ENCODE results near the gene ALG12.

The ALG12 gene

DNA sequence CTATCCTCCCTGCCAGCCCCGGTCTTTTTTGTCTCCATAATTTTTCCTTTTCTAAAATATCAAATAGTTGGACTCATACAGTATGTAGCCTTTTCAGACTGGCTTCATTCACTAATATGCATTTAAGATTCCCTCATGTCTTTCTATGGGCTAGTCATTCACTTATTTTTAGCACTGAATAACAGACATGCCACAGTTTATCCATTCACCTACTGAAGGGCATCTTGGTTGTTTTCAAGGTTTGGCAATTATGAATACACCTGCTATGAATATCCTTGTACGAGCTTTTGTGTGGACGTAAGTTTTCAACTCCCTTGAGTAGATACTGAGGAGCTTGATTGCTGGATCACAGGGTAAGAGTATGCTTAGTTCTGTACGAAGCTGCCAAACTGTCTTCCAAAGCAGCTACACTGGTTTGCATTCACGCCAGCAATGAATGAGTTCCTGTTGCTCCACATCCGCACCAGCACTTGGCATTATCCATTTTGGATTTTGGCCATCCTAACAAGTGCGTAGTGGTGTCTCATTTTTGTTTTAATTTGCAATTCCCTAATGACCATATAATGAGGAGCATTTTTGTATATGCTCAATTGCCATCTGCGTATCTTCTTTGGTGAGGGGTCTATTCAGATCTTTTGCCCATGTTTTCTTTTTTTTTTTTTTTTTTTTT is 21.1 kb downstream of the ALG12 start:
- Histone ChIP-seq H4K20me1 (ENCODE audit: insufficient read depth, low read length) (no peaks in the 10 kb centered on the region), H3K9me2 (ENCODE audit: low read depth, low read length) (no peaks in the 10 kb centered on the region), H3K9me3 (ENCODE audit: low read length) (no peaks in the 10 kb centered on the region), H3K4me3 (ENCODE audit: low read depth, low read length, poor library complexity, severe bottlenecking) (no peak overlapping the region), H3K4me1 (ENCODE audit: insufficient read depth, low read length, severe bottlenecking) (no peaks in the 10 kb centered on the region), H3K9ac (ENCODE audit: low read length) (no peak overlapping the region), H3K27ac (ENCODE audit: low read depth, low read length, poor library complexity, severe bottlenecking) (no peak overlapping the region), H3K36me3 (ENCODE audit: insufficient read depth, low read length) (peaks cover 41% of the 10 kb centered on the region), H2AFZ (ENCODE audit: low read length) (no peak overlapping the region), H3K79me2 (ENCODE audit: insufficient read depth, low read length) (no peaks in the 10 kb centered on the region), H3K4me2 (ENCODE audit: low read length) (no peak overlapping the region), H3K27me3 (ENCODE audit: insufficient read depth, low read length) (no peaks in the 10 kb centered on the region), H3F3A (ENCODE audit: insufficient read depth, low read length) (no peaks in the 10 kb centered on the region)
- TF ChIP-seq, protein P1, sequence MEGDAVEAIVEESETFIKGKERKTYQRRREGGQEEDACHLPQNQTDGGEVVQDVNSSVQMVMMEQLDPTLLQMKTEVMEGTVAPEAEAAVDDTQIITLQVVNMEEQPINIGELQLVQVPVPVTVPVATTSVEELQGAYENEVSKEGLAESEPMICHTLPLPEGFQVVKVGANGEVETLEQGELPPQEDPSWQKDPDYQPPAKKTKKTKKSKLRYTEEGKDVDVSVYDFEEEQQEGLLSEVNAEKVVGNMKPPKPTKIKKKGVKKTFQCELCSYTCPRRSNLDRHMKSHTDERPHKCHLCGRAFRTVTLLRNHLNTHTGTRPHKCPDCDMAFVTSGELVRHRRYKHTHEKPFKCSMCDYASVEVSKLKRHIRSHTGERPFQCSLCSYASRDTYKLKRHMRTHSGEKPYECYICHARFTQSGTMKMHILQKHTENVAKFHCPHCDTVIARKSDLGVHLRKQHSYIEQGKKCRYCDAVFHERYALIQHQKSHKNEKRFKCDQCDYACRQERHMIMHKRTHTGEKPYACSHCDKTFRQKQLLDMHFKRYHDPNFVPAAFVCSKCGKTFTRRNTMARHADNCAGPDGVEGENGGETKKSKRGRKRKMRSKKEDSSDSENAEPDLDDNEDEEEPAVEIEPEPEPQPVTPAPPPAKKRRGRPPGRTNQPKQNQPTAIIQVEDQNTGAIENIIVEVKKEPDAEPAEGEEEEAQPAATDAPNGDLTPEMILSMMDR (IDR thresholded peaks at IDR 0.05; ENCODE audit: low read length), result no peak
- TF ChIP-seq EZH2 (IDR thresholded peaks at IDR 0.05; ENCODE audit: borderline replicate concordance, low read length), result no peak

DNA sequence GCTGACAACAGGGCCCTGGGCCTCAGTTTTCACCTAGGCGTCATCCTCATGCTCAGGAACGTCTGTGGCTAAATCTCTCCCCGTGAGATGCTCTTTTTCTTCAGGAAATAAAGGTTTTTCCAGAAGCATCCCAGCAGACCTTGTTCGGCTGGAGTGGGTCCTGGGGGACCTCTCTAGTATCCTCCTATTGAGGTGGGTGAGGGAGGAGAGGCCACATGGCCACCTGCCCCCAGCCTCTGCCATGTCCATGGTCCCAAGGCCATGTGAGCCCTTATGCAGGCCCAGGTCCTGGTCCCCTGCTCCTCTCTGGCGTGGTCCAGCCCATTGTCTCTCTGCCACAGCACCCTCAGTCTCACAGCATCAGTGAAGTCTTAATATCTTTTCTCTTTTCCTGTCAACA is 22.0 kb downstream of the ALG12 start:
- H3K9me3 ChIP-seq (ENCODE audit: low read length), result no peaks in the 10 kb centered on the region
- H3K79me2 ChIP-seq (ENCODE audit: insufficient read depth, low read length), result no peaks in the 10 kb centered on the region
- no peaks in the 10 kb centered on the region for H3K27me3 ChIP-seq (ENCODE audit: insufficient read depth, low read length)
- TF ChIP-seq, protein P1 (IDR thresholded peaks at IDR 0.05; ENCODE audit: low read length), result no peak
- TF ChIP-seq EZH2 (IDR thresholded peaks at IDR 0.05; ENCODE audit: borderline replicate concordance, low read length), result no peak
- no peak overlapping the region for H3K27ac ChIP-seq (ENCODE audit: low read depth, low read length, poor library complexity, severe bottlenecking)
- H3K36me3 ChIP-seq (ENCODE audit: insufficient read depth, low read length), result peaks cover 39% of the 10 kb centered on the region
- H3K4me1 ChIP-seq (ENCODE audit: insufficient read depth, low read length, severe bottlenecking), result no peaks in the 10 kb centered on the region
- no peak overlapping the region for H3K4me2 ChIP-seq (ENCODE audit: low read length)
- H4K20me1 ChIP-seq (ENCODE audit: insufficient read depth, low read length), result no peaks in the 10 kb centered on the region
- no peak overlapping the region for H3K9ac ChIP-seq (ENCODE audit: low read length)
- no peaks in the 10 kb centered on the region for H3K9me2 ChIP-seq (ENCODE audit: low read depth, low read length)
- H2AFZ ChIP-seq (ENCODE audit: low read length), result no peak overlapping the region
- no peaks in the 10 kb centered on the region for H3F3A ChIP-seq (ENCODE audit: insufficient read depth, low read length)
- H3K4me3 ChIP-seq (ENCODE audit: low read depth, low read length, poor library complexity, severe bottlenecking), result no peak overlapping the region

DNA sequence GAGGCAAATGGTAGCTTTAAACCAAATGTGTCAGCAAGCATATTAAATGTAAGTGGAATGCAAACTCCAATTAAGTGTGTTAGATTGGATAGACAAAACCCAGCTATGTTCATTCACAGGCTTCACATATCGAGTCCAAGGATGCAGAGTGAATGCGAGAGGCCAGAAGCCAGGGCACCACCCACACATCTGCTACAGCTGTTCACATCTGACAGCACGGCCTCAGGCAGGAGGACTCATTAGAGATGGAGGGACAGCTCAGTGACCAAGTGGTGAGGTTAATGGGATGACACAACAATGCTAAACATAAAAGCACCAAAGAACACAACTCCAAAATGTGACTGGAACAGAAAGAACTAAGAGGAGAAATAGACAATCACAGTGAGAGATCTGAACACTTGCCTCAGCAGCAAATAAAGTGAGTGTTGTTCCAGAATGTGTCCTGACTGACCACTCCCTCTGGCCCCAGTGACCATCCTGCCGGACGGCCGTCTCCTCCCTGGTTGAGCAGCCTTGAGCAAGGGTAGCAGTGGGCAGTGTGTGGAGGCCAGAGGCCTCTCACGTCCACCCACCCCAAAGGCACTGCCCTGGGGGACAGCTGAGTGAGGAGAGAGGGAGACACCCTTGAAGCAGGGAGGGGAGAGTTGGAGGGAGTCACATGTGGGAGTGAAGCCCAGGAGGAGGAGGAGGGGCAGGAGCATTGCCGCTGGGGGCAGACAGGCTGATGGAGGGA is 23.8 kb downstream of the ALG12 start:
- H3F3A ChIP-seq (ENCODE audit: insufficient read depth, low read length), result no peaks in the 10 kb centered on the region
- no peak overlapping the region for H3K9ac ChIP-seq (ENCODE audit: low read length)
- peaks cover 45% of the 10 kb centered on the region for H3K36me3 ChIP-seq (ENCODE audit: insufficient read depth, low read length)
- H3K27me3 ChIP-seq (ENCODE audit: insufficient read depth, low read length), result no peaks in the 10 kb centered on the region
- H3K79me2 ChIP-seq (ENCODE audit: insufficient read depth, low read length), result no peaks in the 10 kb centered on the region
- H3K27ac ChIP-seq (ENCODE audit: low read depth, low read length, poor library complexity, severe bottlenecking), result no peak overlapping the region
- no peaks in the 10 kb centered on the region for H3K4me1 ChIP-seq (ENCODE audit: insufficient read depth, low read length, severe bottlenecking)
- no peaks in the 10 kb centered on the region for H3K9me3 ChIP-seq (ENCODE audit: low read length)
- TF ChIP-seq, protein P1 (IDR thresholded peaks at IDR 0.05; ENCODE audit: low read length), result no peak
- no peak for TF ChIP-seq EZH2 (IDR thresholded peaks at IDR 0.05; ENCODE audit: borderline replicate concordance, low read length)
- no peaks in the 10 kb centered on the region for H3K9me2 ChIP-seq (ENCODE audit: low read depth, low read length)
- no peak overlapping the region for H3K4me3 ChIP-seq (ENCODE audit: low read depth, low read length, poor library complexity, severe bottlenecking)
- no peak overlapping the region for H2AFZ ChIP-seq (ENCODE audit: low read length)
- H4K20me1 ChIP-seq (ENCODE audit: insufficient read depth, low read length), result no peaks in the 10 kb centered on the region
- no peak overlapping the region for H3K4me2 ChIP-seq (ENCODE audit: low read length)
